BE2C (cell line): ENCODE results near the gene CAVIN3.
A peak's percentile ranks its signal among the peaks of the same experiment; 100 is the strongest.

Experiments
- DNase-seq: peaks from one replicate; pipeline ENCODE4 v3.0.0-alpha.2; 2020
- H3K27me3 ChIP-seq: fragments of 250-450 bp; sonication (Bioruptor Pico); 2 replicates; pipeline ENCODE4 v1.5.1; 2020; ENCODE audit warnings: mild to moderate bottlenecking
- H3K36me3 ChIP-seq: fragments of 250-450 bp; sonication (Bioruptor Pico); 2 replicates; pipeline ENCODE4 v1.5.1; 2020; ENCODE audit warnings: mild to moderate bottlenecking
- H3K4me1 ChIP-seq: fragments of 250-450 bp; sonication (Bioruptor Pico); 2 replicates; pipeline ENCODE4 v1.5.1; 2020
- H3K4me3 ChIP-seq: 2 replicates; pipeline ENCODE4 v1.5.1; 2011; ENCODE audit warnings: low read depth, low read length
- H3K9me3 ChIP-seq: fragments of 250-450 bp; sonication (Bioruptor Pico); 2 replicates; pipeline ENCODE4 v1.5.1; 2020
- CTCF ChIP-seq: IDR thresholded peaks from 2 replicates; pipeline ENCODE4 v1.5.1; 2012; ENCODE audit warnings: mild to moderate bottlenecking, low read depth, low read length

The CAVIN3 gene

GRCh38 chr11:6321961-6322362 lies 1.7 kb upstream of the CAVIN3 start:
- H3K27me3 ChIP-seq = no peaks in the 10 kb centered on the region
- no peak overlapping the region for H3K4me3 ChIP-seq
- TF ChIP-seq CTCF = no peak
- no peaks in the 10 kb centered on the region for H3K36me3 ChIP-seq
- no peaks in the 10 kb centered on the region for H3K9me3 ChIP-seq
- no peak for DNase-seq
- H3K4me1 ChIP-seq = no peaks in the 10 kb centered on the region

- no peaks in the 10 kb centered on the region for H3K27me3 ChIP-seq
- DNase-seq = no peak
- no peaks in the 10 kb centered on the region for H3K4me1 ChIP-seq
- no peak for TF ChIP-seq CTCF
- no peak overlapping the region for H3K4me3 ChIP-seq
- H3K9me3 ChIP-seq = no peaks in the 10 kb centered on the region
- H3K36me3 ChIP-seq = no peaks in the 10 kb centered on the region
Observed at GRCh38 chr11:6321356-6321755, 1.1 kb upstream of the CAVIN3 start.

GRCh38 chr11:6319704-6320410 lies 444 bp downstream of the CAVIN3 start:
- DNase-seq = no peak

GRCh38 chr11:6319001-6319703 lies 1.1 kb downstream of the CAVIN3 start:
- Histone ChIP-seq H3K4me1 (no peaks in the 10 kb centered on the region), H3K27me3 (no peaks in the 10 kb centered on the region), H3K4me3 (no peak overlapping the region), H3K9me3 (no peaks in the 10 kb centered on the region), H3K36me3 (no peaks in the 10 kb centered on the region)
- DNase-seq = no peak
- TF ChIP-seq CTCF = no peak

More at GRCh38 chr11:6319704-6320410, 444 bp downstream of the CAVIN3 start:
- no peaks in the 10 kb centered on the region for H3K4me1 ChIP-seq
- no peaks in the 10 kb centered on the region for H3K36me3 ChIP-seq
- H3K4me3 ChIP-seq = no peak overlapping the region
- no peak for TF ChIP-seq CTCF
- H3K9me3 ChIP-seq = no peaks in the 10 kb centered on the region
- H3K27me3 ChIP-seq = no peaks in the 10 kb centered on the region

- no peaks in the 10 kb centered on the region for H3K27me3 ChIP-seq
- H3K4me3 ChIP-seq = no peak overlapping the region
- H3K36me3 ChIP-seq = no peaks in the 10 kb centered on the region
- DNase-seq = no peak
- H3K9me3 ChIP-seq = no peaks in the 10 kb centered on the region
- no peak for TF ChIP-seq CTCF
- H3K4me1 ChIP-seq = no peaks in the 10 kb centered on the region
Observed at GRCh38 chr11:6318204-6318603, 2.1 kb downstream of the CAVIN3 start.

GRCh38 chr11:6315811-6316425 lies 4.4 kb downstream of the CAVIN3 start:
- no peaks in the 10 kb centered on the region for H3K36me3 ChIP-seq
- no peaks in the 10 kb centered on the region for H3K27me3 ChIP-seq
- TF ChIP-seq CTCF = peak; percentile 74
- DNase-seq = peak; percentile 30
- H3K4me1 ChIP-seq = no peaks in the 10 kb centered on the region
- no peaks in the 10 kb centered on the region for H3K9me3 ChIP-seq
- H3K4me3 ChIP-seq = no peak overlapping the region
